HepG2 (cell line): Measurements from ENCODE around the gene SRC. TPM values are rescaled to one million over a fixed set of nuclear protein-coding genes. Genes with fewer than 3 reads are reported as not detected.
A peak's percentile ranks its signal among the peaks of the same experiment; 100 is the strongest.

ENCODE experiments used
- CEBPG ChIP-seq: IDR thresholded peaks from 2 replicates; pipeline ENCODE4 v1.6.1; 2016
- FOXM1 ChIP-seq: sonication (generic); formaldehyde crosslinking; IDR thresholded peaks from 2 replicates; pipeline ENCODE4 v1.5.0; 2020; ENCODE audit warnings: missing genetic modification reagents
- HNRNPLL ChIP-seq: fragments of 200-400 bp; formaldehyde crosslinking; IDR thresholded peaks from 2 replicates; pipeline ENCODE4 v1.6.1; 2017; ENCODE audit warnings: mild to moderate bottlenecking, low read depth, low read length; ENCODE audit not compliant: poor library complexity, severe bottlenecking
- KAT2B ChIP-seq: fragments of 150-350 bp; IDR thresholded peaks from 2 replicates; pipeline ENCODE4 v1.6.1; 2014; ENCODE audit warnings: low read depth, low read length, borderline replicate concordance
- KLF13 ChIP-seq: sonication (generic); formaldehyde crosslinking; IDR thresholded peaks from 2 replicates; pipeline ENCODE4 v1.4.0; 2020; ENCODE audit warnings: mild to moderate bottlenecking, missing genetic modification reagents
- MAZ ChIP-seq, 2 experiments: sonication (generic) in 1 of 2; formaldehyde crosslinking in 1 of 2; IDR thresholded peaks; 2 replicates each; pipeline versions ENCODE4 v1.5.0 to v1.6.1; 2012 to 2020; ENCODE audit warnings: low read depth in 2 of 2, mild to moderate bottlenecking in 2 of 2, borderline replicate concordance in 1 of 2, improper control_type of control experiment in 1 of 2, low read length in 1 of 2, missing genetic modification reagents in 1 of 2, moderate library complexity in 1 of 2
- MBD4 ChIP-seq: IDR thresholded peaks from 2 replicates; pipeline ENCODE4 v1.6.1; 2012; ENCODE audit warnings: low read length, inconsistent platforms, borderline replicate concordance
- MED1 ChIP-seq: sonication (generic); formaldehyde crosslinking; IDR thresholded peaks from 2 replicates; pipeline ENCODE4 v1.4.0; 2020; ENCODE audit warnings: missing genetic modification reagents
- MIER2 ChIP-seq: IDR thresholded peaks from 2 replicates; pipeline ENCODE4 v1.6.1; 2016; ENCODE audit warnings: missing biosample characterization, missing genetic modification reagents
- MYC ChIP-seq: sonication (generic); formaldehyde crosslinking; IDR thresholded peaks from 2 replicates; pipeline ENCODE4 v1.9.0; 2021; ENCODE audit warnings: missing genetic modification reagents, borderline replicate concordance
- NFRKB ChIP-seq: fragments of 450-650 bp; IDR thresholded peaks from 2 replicates; pipeline ENCODE4 v1.6.1; 2017
- PRMT3 ChIP-seq: sonication (generic); formaldehyde crosslinking; IDR thresholded peaks from 2 replicates; pipeline ENCODE4 v1.8.1; 2022; ENCODE audit warnings: low read depth, mild to moderate bottlenecking, moderate library complexity, missing genetic modification reagents, borderline replicate concordance
- REPIN1 ChIP-seq: sonication (generic); formaldehyde crosslinking; IDR thresholded peaks from 2 replicates; pipeline ENCODE4 v1.8.0; 2022; ENCODE audit warnings: missing genetic modification reagents, low read depth, mild to moderate bottlenecking, borderline replicate concordance
- SOX13 ChIP-seq, 3 experiments: fragments of 450-650 bp in 1 of 3; sonication (generic) in 1 of 3; formaldehyde crosslinking in 1 of 3; IDR thresholded peaks in 2 of 3; conservative IDR thresholded peaks in 1 of 3; 2 replicates each; pipeline versions ENCODE4 v1.5.0 to v1.6.1; 2016 to 2020; ENCODE audit warnings: antibody characterized with exemption in 1 of 3, mild to moderate bottlenecking in 1 of 3, missing compliant biosample characterization in 1 of 3, missing genetic modification reagents in 1 of 3, moderate library complexity in 1 of 3
- SP1 ChIP-seq, 2 experiments: fragments of 450-650 bp in 1 of 2; sonication (generic) in 1 of 2; formaldehyde crosslinking in 1 of 2; IDR thresholded peaks; 2 replicates each; pipeline versions ENCODE4 v1.4.0 to v1.6.1; 2016 to 2020; ENCODE audit warnings: missing genetic modification reagents in 1 of 2
- TAF1 ChIP-seq: sonication (generic); formaldehyde crosslinking; IDR thresholded peaks from 2 replicates; pipeline ENCODE4 v1.4.0; 2020; ENCODE audit warnings: missing genetic modification reagents
- ZFP90 ChIP-seq: sonication (generic); formaldehyde crosslinking; IDR thresholded peaks from 2 replicates; pipeline ENCODE4 v1.8.0; 2022; ENCODE audit warnings: missing genetic modification reagents, mild to moderate bottlenecking, inconsistent platforms, borderline replicate concordance
- ZMAT3 ChIP-seq: sonication (generic); formaldehyde crosslinking; conservative IDR thresholded peaks from 2 replicates; pipeline ENCODE4 v1.7.0; 2021; ENCODE audit warnings: missing genetic modification reagents
- ZNF547 ChIP-seq: sonication (generic); formaldehyde crosslinking; IDR thresholded peaks from 2 replicates; pipeline ENCODE4 v1.5.1; 2020; ENCODE audit warnings: mild to moderate bottlenecking, missing genetic modification reagents
- ZNF724P ChIP-seq: sonication (generic); formaldehyde crosslinking; IDR thresholded peaks from 2 replicates; pipeline ENCODE4 v1.8.0; 2022; ENCODE audit warnings: missing genetic modification reagents, borderline replicate concordance
- polyA plus RNA-seq, 8 experiments: library from polyadenylated mRNA; depleted of rRNA in 3 of 8; stranded (reverse) in 7 of 8; unstranded in 1 of 8; fragments of >200 nt; fragmentation: Illumina TruSeq in 4 of 8; extraction: Trizol in 4 of 8; gene quantifications; 2 replicates each; pipeline versions ENCODE4 v1.2.1 to v1.2.3, GENCODE V29; 2011 to 2016; ENCODE audit warnings: low read depth in 4 of 8, missing spikeins in 1 of 8, mixed read lengths in 1 of 8; ENCODE audit not compliant: insufficient read depth in 1 of 8
- total RNA-seq, 5 experiments: library from RNA; depleted of rRNA; stranded (reverse); fragments of >200 nt; fragmentation: Illumina TruSeq; extraction: Trizol; gene quantifications; 2 replicates each; pipeline ENCODE4 v1.2.3, GENCODE V29; 2016; ENCODE audit warnings: low read depth in 1 of 5
- TF ChIP-seq, protein P1 (sequence below): sonication (generic); formaldehyde crosslinking; IDR thresholded peaks from 2 replicates; pipeline ENCODE4 v1.4.0; 2020; ENCODE audit warnings: mild to moderate bottlenecking, low read depth, missing genetic modification reagents
- TF ChIP-seq, protein P2 (sequence below): sonication (generic); formaldehyde crosslinking; IDR thresholded peaks from 2 replicates; pipeline ENCODE4 v1.8.1; 2023; ENCODE audit warnings: missing genetic modification reagents, inconsistent platforms, borderline replicate concordance
- TF ChIP-seq, protein P3 (sequence below): sonication (generic); formaldehyde crosslinking; IDR thresholded peaks from 2 replicates; pipeline ENCODE4 v1.5.0; 2020; ENCODE audit warnings: missing genetic modification reagents
- TF ChIP-seq, protein P4 (sequence below): IDR thresholded peaks from 2 replicates; pipeline ENCODE4 v1.6.1; 2016
- TF ChIP-seq, protein P5 (sequence below): sonication (generic); formaldehyde crosslinking; IDR thresholded peaks from 2 replicates; pipeline ENCODE4 v1.4.0; 2020; ENCODE audit warnings: mild to moderate bottlenecking, missing genetic modification reagents

SRC gene
- total and polyA plus RNA-seq, 2 of the 13 experiments (the other 11 are each of a cell fraction or from before 2014, with no cell fraction given): 54.7 to 192 TPM

DNA sequence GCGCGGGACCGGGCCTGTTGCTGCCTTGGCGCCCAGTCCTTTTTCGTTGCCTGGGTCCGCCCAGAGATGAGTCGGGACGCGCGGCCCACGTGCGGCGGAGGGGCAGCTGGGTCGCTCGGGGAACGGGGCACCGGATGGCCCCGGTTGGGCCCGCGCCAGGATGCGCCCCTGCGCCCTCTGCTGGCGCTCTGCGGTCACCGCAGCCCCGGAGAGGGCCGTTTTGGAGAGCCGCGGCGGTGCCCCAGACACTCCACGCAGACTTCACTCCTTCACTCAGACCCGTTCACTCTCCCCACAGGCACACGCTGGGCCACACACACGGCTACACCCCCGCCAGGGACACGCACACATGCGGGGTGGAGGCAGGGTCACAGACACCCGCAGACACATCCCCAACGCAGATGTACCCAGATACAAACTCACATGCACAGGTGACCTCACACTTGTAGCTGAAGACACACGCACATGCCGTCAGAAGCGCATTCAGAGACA lies 38.8 kb downstream of the SRC start (continued):
- TF ChIP-seq, protein P1, sequence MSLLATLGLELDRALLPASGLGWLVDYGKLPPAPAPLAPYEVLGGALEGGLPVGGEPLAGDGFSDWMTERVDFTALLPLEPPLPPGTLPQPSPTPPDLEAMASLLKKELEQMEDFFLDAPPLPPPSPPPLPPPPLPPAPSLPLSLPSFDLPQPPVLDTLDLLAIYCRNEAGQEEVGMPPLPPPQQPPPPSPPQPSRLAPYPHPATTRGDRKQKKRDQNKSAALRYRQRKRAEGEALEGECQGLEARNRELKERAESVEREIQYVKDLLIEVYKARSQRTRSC (CRISPR knock-in tag): no peak
- peak; percentile 86; the same call in 1 of the 2 replicates for TF ChIP-seq MYC (CRISPR knock-in tag)
- TF ChIP-seq MIER2 (CRISPR knock-in tag): no peak
- peak; percentile 84; the same call in 1 of the 2 replicates for TF ChIP-seq REPIN1 (CRISPR knock-in tag)
- TF ChIP-seq SP1 (IDR thresholded peaks at IDR 0.05): no peak
- no peak for TF ChIP-seq SP1 (CRISPR knock-in tag; IDR thresholded peaks at IDR 0.05)
- 0 out of 2 replicates have a peak, but pooled peaks have one; percentile 45 for TF ChIP-seq ZMAT3 (CRISPR knock-in tag)
- TF ChIP-seq HNRNPLL: peak; percentile 52
- TF ChIP-seq ZNF724P (CRISPR knock-in tag): 0 out of 2 replicates have a peak, but pooled peaks have one; percentile 48
- TF ChIP-seq, protein P2, sequence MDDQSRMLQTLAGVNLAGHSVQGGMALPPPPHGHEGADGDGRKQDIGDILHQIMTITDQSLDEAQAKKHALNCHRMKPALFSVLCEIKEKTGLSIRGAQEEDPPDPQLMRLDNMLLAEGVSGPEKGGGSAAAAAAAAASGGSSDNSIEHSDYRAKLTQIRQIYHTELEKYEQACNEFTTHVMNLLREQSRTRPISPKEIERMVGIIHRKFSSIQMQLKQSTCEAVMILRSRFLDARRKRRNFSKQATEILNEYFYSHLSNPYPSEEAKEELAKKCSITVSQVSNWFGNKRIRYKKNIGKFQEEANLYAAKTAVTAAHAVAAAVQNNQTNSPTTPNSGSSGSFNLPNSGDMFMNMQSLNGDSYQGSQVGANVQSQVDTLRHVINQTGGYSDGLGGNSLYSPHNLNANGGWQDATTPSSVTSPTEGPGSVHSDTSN (CRISPR knock-in tag): no peak
- no peak for TF ChIP-seq FOXM1 (CRISPR knock-in tag)
- no peak for TF ChIP-seq SOX13 (IDR thresholded peaks at IDR 0.05)
- peak in 1 of 2 experiments; percentile 33; a peak in 1 of 4 replicates for TF ChIP-seq SOX13 (CRISPR knock-in tag; conservative IDR thresholded peaks at IDR 0.05 in 1 of 2, IDR thresholded peaks at IDR 0.05 in 1 of 2)
- TF ChIP-seq, protein P3, sequence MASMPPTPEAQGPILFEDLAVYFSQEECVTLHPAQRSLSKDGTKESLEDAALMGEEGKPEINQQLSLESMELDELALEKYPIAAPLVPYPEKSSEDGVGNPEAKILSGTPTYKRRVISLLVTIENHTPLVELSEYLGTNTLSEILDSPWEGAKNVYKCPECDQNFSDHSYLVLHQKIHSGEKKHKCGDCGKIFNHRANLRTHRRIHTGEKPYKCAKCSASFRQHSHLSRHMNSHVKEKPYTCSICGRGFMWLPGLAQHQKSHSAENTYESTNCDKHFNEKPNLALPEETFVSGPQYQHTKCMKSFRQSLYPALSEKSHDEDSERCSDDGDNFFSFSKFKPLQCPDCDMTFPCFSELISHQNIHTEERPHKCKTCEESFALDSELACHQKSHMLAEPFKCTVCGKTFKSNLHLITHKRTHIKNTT (CRISPR knock-in tag): no peak
- TF ChIP-seq CEBPG (CRISPR knock-in tag): no peak
- TF ChIP-seq MBD4: no peak
- TF ChIP-seq KAT2B: no peak
- TF ChIP-seq ZFP90 (CRISPR knock-in tag): peak; percentile 32; the same call in 1 of the 2 replicates
- TF ChIP-seq, protein P4, sequence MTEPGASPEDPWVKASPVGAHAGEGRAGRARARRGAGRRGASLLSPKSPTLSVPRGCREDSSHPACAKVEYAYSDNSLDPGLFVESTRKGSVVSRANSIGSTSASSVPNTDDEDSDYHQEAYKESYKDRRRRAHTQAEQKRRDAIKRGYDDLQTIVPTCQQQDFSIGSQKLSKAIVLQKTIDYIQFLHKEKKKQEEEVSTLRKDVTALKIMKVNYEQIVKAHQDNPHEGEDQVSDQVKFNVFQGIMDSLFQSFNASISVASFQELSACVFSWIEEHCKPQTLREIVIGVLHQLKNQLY (CRISPR knock-in tag): no peak
- TF ChIP-seq, protein P5, sequence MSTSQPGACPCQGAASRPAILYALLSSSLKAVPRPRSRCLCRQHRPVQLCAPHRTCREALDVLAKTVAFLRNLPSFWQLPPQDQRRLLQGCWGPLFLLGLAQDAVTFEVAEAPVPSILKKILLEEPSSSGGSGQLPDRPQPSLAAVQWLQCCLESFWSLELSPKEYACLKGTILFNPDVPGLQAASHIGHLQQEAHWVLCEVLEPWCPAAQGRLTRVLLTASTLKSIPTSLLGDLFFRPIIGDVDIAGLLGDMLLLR (CRISPR knock-in tag): no peak
- no peak for TF ChIP-seq NFRKB
- TF ChIP-seq KLF13 (CRISPR knock-in tag): no peak
- TF ChIP-seq ZNF547 (CRISPR knock-in tag): no peak
- peak; percentile 54 for TF ChIP-seq MED1 (CRISPR knock-in tag)
- no peak for TF ChIP-seq PRMT3 (CRISPR knock-in tag)
- 0 out of 2 replicates have a peak, but pooled peaks have one; percentile 24 for TF ChIP-seq TAF1 (CRISPR knock-in tag)
- TF ChIP-seq MAZ (IDR thresholded peaks at IDR 0.05; ENCODE audit: borderline replicate concordance, low read depth, low read length): 0 out of 2 replicates have a peak, but pooled peaks have one; percentile 22
- TF ChIP-seq MAZ (CRISPR knock-in tag; IDR thresholded peaks at IDR 0.05; ENCODE audit: low read depth): peak; percentile 87
